ENCODE data around the gene GMPPA. TPM values are rescaled to one million over a fixed set of nuclear protein-coding genes. Genes with fewer than 3 reads are reported as not detected.
A peak's percentile ranks its signal among the peaks of the same experiment; 100 is the strongest.

The GMPPA gene
- total and polyA plus RNA-seq, 9 of the 15 experiments (the other 6 are each of a cell fraction or from before 2014, with no cell fraction given), result 7.0 to 101 (median 66.7) TPM

DNA sequence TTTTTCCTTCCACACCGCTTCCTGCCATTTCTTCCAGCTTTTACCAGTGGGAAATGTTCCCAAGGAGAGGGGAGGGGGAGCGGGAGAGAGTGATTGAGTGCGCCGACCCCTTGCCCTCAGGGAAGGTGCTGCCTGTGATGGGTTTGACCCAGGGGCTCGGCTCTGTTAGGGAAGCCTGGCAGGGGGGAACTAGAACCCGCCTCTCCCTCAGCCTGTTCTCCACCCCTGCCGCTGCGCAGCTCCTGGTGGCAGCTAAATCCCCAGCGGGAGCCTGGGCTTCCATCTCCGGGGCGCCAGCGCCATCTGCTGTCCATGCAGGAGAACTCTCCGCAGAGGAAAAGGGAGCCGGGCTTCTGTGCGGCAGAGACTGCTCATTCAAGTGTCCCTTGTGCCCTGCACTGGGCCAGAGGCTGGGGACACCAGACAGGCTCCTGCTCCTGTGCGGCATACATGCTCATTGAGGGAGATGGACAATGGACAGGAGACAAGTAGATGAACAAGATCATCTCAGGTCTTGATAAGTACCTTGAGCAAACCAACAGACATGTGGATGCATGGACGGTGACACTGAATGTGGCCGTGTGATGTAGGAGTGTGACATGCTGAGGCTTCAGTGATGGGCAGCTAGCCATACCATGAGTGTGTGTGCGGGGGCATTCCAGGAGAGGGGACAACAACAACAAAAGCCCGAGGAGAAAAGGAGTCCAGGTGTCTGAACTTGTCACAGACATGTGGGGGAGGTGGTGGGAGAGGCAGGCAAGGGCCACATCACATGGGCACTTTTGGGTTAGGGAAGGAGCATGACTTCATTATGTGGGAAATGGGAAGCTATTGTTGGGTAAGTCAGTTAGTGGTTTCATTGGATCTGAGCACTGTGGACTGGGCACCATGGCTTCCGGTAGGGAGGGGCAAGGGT is 31.6 kb downstream of the GMPPA start (continued):
- TF ChIP-seq ZHX1 (conservative IDR thresholded peaks at IDR 0.05; ENCODE audit: low read length) (no peak), ZNF551 (CRISPR knock-in tag; IDR thresholded peaks at IDR 0.05) (no peak), COPS2 (conservative IDR thresholded peaks at IDR 0.05) (no peak), RAD51 (IDR thresholded peaks at IDR 0.05; ENCODE audit: borderline replicate concordance, low read depth) (no peak), HNRNPUL1 (IDR thresholded peaks at IDR 0.05; ENCODE audit: low read length) (no peak), TFAM (CRISPR knock-in tag; conservative IDR thresholded peaks at IDR 0.05) (no peak), NFIC (IDR thresholded peaks at IDR 0.05) (no peak), ETS2 (tag; IDR thresholded peaks at IDR 0.05; ENCODE audit: borderline replicate concordance, poor library complexity, severe bottlenecking) (no peak), ZNF780A (CRISPR knock-in tag; IDR thresholded peaks at IDR 0.05) (no peak), ZNF444 (CRISPR knock-in tag; IDR thresholded peaks at IDR 0.05) (no peak), ZNF766 (CRISPR knock-in tag; conservative IDR thresholded peaks at IDR 0.05) (no peak), ARID2 (IDR thresholded peaks at IDR 0.05) (peak; percentile 95), LEF1 (IDR thresholded peaks at IDR 0.05) (no peak)
- TF ChIP-seq, protein P1, sequence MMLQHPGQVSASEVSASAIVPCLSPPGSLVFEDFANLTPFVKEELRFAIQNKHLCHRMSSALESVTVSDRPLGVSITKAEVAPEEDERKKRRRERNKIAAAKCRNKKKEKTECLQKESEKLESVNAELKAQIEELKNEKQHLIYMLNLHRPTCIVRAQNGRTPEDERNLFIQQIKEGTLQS (IDR thresholded peaks at IDR 0.05), result no peak
- TF ChIP-seq, protein P1 (CRISPR knock-in tag; conservative IDR thresholded peaks at IDR 0.05), result no peak
- TF ChIP-seq, protein P2, sequence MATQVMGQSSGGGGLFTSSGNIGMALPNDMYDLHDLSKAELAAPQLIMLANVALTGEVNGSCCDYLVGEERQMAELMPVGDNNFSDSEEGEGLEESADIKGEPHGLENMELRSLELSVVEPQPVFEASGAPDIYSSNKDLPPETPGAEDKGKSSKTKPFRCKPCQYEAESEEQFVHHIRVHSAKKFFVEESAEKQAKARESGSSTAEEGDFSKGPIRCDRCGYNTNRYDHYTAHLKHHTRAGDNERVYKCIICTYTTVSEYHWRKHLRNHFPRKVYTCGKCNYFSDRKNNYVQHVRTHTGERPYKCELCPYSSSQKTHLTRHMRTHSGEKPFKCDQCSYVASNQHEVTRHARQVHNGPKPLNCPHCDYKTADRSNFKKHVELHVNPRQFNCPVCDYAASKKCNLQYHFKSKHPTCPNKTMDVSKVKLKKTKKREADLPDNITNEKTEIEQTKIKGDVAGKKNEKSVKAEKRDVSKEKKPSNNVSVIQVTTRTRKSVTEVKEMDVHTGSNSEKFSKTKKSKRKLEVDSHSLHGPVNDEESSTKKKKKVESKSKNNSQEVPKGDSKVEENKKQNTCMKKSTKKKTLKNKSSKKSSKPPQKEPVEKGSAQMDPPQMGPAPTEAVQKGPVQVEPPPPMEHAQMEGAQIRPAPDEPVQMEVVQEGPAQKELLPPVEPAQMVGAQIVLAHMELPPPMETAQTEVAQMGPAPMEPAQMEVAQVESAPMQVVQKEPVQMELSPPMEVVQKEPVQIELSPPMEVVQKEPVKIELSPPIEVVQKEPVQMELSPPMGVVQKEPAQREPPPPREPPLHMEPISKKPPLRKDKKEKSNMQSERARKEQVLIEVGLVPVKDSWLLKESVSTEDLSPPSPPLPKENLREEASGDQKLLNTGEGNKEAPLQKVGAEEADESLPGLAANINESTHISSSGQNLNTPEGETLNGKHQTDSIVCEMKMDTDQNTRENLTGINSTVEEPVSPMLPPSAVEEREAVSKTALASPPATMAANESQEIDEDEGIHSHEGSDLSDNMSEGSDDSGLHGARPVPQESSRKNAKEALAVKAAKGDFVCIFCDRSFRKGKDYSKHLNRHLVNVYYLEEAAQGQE (IDR thresholded peaks at IDR 0.05; ENCODE audit: borderline replicate concordance), result peak; percentile 95
- TF ChIP-seq, protein P2 (CRISPR knock-in tag; IDR thresholded peaks at IDR 0.05; ENCODE audit: low read depth), result peak; percentile 47; the same call in 1 of the 2 replicates

Data from K562 (cell line).